ENCODE measurements around the gene CEP126.
A peak's percentile ranks its signal among the peaks of the same experiment; 100 is the strongest.
"Not testable (repeated sequence)": the region's sequence is repeated elsewhere in the genome, so short reads cannot be mapped to it uniquely, and the experiment has no call there.

The CEP126 gene

DNA sequence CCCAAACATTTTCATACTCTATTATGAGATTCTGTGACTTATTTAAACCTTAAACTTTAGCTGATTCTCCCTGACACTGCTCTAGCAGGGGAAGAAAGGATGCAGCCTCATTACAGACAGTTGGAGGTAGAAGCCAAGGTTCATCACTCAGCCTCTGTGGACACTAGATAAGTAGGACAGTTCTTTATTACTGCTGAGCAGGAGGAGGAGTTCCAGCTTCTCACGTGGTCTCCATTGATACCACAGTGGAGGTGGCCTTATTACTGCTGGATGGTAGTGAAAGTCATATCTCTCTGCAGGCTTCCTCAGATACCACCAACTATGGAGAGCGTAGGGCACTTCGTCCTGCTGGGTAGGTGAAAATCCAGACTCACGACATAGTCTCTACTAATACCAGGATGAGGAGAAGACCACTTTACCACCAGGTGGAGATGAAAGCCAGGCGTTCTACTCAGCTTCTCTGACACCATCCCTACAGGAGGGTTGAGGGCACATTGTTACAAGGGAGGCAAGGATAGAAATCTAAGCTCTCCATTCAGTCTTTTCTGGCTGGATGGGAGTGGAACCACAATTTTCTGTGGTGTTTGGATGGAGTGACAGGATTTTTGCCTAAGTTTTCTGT, 14.6 kb downstream of the CEP126 start:
- no peak for DNase-seq

GRCh38 chr11:101931692-101932091, 16.9 kb downstream of the CEP126 start:
- no peak for DNase-seq

DNA sequence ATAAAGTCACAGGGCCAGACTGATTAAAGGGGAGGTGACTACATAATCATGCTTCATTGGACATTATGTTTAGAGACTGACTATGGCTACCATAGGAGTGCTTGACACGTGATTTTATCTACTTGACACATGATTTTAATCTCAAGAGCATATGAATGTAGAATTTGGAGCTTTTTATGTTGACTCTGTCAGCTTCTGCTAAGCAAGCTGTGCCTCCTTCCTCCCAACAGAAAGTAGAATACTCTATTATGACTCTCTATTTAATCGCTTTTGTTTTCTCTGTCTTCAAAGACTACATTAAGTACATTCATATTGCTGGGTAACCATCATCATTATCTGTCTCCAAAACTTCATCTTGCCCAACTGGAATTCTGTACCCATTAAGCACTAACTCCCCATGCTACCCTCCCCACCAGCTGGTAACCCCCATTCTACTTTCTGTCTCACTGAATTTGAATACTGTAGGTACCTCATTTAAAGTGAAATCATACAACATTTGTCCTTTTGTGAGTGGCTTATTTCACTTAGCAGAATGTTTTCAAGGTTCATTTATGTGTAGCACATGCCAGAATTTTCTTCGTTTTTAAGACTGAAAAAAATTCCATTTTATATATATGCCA, 26.2 kb downstream of the CEP126 start:
- DNase-seq, result no peak

DNA sequence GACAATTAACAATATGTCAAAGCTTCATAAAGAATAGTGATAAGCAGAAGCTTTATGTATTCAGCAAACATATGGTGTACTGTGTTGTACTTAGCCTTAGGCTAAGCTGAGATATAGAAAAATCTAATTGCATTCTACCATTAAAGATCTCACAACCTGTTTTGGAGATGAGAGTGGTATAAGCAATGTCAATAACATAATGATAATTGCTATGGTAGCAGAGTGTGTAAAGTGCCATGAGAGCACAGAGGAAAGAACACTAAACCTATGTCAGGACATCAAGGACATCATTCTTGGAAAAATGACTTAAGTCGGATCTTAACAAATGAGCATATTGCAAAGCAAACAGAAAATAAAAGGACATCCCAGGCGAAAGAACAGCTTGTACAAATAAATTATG, 30.1 kb downstream of the CEP126 start:
- no peak for DNase-seq

DNA sequence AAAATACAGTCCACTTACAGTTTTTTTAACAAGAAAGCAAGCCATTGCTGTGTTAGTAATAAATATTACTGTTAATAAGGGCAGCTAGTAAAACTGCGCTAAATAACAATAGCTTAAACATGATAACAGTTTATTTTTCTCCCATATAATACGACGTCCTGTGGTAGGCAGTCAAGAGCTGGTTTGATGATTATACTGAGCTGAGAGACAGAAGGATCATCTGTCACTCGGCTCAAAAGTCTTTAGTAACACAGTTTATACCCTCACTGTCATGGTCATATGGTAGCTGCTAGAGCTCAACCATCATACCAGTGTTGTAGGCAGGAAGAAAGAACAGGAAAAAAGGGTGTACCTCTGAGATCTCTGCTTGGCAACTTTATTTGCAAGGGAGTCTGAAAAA, 30.6 kb downstream of the CEP126 start:
- no peak for DNase-seq

- no peak for DNase-seq
Observed at GRCh38 chr11:101949680-101950220, 34.9 kb downstream of the CEP126 start.

GRCh38 chr11:101955278-101955677, 40.5 kb downstream of the CEP126 start:
- no peak for DNase-seq

DNA sequence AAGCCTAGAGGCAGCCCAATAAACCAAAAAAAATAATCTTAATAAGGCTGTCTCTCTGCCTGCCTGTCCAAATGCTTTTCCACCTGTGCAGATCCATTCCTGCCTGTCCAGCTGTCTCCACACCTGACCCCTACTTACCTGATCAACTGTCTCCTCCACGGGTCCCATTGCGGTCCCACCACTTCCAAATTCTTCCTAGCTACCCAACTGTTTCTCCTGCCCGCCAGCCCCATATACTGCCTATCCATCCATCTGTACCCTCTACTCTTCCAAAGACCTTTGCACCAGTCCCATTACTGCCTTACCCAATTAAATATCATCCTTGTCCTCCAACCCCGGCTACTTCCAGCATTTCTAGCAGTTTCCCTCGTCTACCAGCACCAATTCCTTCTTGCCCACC, 40.9 kb downstream of the CEP126 start:
- DNase-seq, result no peak

GRCh38 chr11:101960231-101960630, 45.4 kb downstream of the CEP126 start:
- no peak for DNase-seq

- not testable (repeated sequence) for DNase-seq
Observed at GRCh38 chr11:101964200-101964599, 49.4 kb downstream of the CEP126 start.

- DNase-seq, result no peak
Observed at GRCh38 chr11:101974255-101974654, 59.4 kb downstream of the CEP126 start.

- no peak for DNase-seq
Observed at GRCh38 chr11:101974771-101975170, 60.0 kb downstream of the CEP126 start.

DNA sequence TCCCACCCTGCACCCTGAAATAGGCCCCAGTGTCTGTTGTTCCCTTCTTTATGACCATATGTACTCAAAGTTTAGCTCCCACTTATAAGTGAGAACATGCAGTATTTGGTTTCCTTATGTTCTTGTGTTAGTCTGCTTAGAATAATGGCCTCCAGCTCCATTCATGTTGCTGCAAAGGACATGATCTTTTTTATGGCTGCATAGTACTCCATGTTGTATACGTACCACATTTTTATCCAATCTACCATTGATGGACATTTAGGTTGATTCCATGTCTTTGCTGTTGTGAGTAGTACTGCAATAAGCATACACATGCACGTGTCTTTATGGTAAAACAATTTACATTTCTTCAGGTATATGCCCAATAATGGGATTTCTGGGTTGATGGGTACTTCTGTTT, 60.9 kb downstream of the CEP126 start:
- DNase-seq, result no peak

DNA sequence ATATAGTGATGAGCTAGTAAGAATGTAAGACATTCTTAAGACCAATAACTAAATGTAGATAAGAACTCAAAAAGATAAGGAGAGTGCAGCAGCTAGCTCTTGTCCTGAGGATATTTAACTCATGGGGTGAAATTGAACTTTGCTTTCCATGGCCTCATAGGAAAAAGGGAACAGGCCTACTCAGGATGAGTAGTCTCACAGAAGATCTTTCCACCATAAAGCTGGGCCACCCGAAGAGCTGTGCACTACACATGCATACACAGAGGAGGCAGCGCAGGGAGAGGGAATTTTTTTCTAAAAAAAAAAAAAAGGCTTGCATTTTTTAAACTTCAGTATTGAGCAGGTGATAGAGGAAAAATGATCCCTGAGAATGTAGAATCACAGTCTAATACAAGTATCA, 72.6 kb downstream of the CEP126 start:
- DNase-seq, result no peak

DNA sequence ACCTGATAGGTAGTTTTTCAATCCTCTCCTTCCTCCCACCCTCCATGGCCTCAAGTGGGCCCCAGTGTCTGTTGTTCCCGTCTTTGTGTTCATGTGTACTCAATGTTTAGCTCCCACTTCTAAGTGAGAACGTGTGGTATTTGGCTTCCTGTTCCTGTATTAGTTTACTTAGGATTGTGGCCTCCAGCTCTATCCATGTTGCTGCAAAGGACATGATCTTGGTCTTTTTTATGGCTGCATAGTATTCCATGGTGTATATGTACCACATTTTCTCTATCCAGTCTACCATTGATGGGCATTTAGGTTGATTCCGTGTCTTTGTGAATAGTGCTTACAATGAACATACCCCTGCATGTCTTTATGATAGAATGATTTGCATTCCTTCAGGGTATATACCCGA, 78.4 kb downstream of the CEP126 start:
- DNase-seq, result no peak

DNA sequence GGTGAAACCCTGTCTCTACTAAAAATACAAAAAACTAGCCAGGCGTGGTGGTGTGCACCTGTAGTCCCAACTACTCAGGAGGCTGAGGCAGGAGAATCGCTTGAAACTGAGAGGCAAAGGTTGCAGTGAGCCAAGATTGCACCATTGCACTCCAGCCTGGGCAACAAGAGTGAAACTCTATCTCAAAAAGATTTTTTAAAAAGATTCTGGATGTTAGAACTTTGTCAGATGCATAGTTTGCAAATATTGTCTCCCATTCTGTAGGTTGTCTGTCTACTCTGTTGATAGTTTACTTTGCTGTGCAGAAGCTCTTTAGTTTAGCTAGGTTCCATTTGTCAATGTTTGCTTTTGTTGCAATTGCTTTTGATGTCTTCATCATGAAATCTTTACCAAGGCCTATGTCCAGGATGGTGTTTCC, 79.3 kb downstream of the CEP126 start:
- not testable (repeated sequence) for DNase-seq

DNA sequence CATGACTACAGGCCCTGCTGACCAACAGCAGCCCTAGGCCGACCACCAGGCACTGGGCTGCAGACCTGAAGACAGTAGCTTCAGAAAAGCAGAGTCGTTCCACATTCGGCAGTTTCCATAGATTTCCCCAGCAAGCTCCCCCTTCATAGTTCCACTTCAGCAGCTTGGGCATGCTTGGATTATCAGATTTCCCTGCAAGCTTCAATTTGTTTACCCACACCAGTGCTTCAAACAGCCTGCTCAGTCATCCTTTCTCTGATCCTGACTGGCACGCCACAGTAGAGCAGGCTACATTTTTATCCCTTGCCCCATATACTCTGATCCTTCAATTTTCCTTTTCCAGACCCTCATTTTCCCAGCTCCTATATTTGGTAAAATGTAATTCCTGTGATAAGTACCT, 81.3 kb downstream of the CEP126 start:
- DNase-seq, result no peak

DNA sequence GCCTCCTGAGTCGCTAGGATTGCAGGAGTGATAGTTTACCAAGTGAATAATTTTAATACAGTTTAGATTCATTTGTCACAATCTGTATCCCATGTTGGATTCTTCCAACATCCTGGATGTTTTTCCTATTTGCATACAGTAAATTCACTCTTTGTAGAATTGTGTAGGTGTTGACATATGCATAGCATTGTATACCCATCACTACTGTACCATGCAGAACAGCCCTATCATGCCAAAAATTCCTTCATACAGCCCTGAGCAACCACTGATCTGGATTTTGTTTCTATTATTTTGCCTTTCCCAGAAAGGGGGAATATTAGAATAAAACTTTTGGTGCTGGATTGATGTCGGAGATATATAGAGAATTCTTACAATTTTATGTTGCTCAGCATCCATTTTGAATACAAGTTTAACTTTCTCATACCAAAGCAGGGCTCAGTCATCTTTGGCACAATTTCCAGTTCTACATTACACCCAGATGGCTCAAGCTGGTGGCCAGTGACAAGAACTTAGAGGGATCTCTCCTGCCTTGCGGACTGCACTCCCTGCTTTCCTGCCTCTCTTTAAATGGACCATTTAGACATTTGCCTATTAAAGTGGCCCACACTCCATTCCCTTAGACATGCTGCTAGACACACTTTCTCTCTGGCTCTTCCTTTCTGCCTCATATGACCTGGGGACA, 87.0 kb downstream of the CEP126 start:
- no peak for DNase-seq

- no peak for DNase-seq
Observed at GRCh38 chr11:102004220-102004619, 89.4 kb downstream of the CEP126 start.

GRCh38 chr11:102005306-102005705, 90.5 kb downstream of the CEP126 start:
- no peak for DNase-seq

DNA sequence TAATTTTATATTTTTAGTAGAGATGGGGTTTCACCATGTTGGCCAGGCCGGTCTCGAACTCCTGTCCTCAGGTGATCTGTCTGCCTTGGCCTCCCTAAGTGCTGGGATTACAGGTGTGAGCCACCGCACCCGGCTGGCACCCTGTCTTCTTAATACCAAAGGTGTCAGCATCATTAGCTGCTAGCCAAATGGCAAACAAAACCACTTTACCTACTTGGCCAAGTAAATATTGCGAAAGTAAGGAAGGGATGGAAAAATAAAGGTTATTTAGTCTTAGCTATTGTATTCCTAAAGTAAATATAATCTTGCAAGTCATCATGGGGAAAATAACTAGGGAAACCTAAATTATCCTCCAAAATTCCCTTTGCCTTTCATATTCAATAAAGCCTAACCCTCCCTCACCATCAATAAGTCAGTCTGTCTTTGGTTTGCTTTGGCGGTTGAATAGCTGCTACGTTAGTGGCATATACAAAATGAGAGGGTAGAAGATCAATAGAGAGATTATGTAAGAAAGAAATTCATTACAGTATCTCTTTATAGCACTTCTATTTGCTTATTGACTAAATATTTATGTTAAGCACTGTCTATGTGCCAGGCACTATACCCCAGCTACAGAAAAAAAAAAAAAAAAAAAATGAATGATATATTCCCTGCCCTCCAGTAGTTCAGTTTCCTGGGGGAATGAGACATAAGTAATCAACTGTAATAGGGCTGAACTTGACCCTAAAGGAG, 92.2 kb downstream of the CEP126 start:
- DNase-seq, result no peak

DNA sequence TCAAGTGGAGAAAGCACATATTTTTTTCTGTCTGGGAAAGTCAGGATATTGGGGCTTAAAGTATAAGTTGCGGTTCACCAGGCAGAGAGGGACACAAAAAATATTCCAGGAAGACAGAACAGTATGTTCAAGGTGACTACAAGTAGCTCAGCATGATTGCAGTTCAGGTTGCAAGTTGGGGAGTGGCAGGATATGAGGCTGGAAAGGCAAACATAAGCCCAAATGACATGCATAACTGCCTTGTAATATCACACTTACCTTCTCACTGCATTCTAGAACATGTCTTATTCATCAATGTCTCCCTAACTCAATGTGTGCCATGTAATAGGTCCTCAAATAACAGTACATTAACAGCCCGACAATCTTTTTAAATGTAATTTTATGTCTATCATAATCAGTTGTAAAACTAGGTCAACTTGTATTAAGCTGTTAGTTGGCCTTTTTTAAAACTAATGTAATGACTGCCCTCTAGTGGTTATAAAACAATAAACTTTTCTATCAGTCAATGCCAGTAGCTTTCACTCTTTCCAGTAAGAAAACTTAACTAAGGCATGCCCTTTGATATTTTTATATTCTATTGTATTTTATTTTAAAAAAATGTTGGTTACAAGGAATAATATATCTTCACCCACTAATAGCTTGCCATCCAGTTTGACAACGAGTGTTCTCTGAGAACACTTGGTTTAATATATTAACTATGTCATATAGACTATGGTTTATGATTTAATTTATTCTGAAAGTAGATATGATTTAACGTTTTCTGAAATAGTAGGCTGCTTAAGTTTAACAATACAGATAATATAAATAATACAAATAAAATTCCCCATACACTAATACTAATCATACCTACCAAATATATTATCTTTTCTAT, 93.0 kb downstream of the CEP126 start:
- DNase-seq, result peak; percentile 28

All from NCI-H446 treated with DMSO at 0.1 percent for 48 hours (cell line).